K562 (cell line): ENCODE data around the gene CTPS1. TPM values are rescaled to one million over a fixed set of nuclear protein-coding genes. Genes with fewer than 3 reads are reported as not detected.

ENCODE experiments used
- ATF1 ChIP-seq, 2 experiments: fragments of 450-650 bp in 1 of 2; IDR thresholded peaks; 2 replicates each; pipeline ENCODE4 v1.6.1; 2016; ENCODE audit warnings: missing compliant biosample characterization in 1 of 2, missing genetic modification characterization in 1 of 2
- DPF2 ChIP-seq: fragments of 450-650 bp; IDR thresholded peaks from 2 replicates; pipeline ENCODE4 v1.6.1; 2016
- EGR1 ChIP-seq: fragments of 450-650 bp; conservative IDR thresholded peaks from 2 replicates; pipeline ENCODE4 v1.6.1; 2017; ENCODE audit warnings: mild to moderate bottlenecking
- FOXK2 ChIP-seq, 2 experiments: fragments of 450-650 bp; IDR thresholded peaks in 1 of 2; conservative IDR thresholded peaks in 1 of 2; 2 replicates each; pipeline ENCODE4 v1.6.1; 2016; ENCODE audit warnings: low read depth in 2 of 2, mild to moderate bottlenecking in 1 of 2
- HDAC3 ChIP-seq: fragments of 450-650 bp; IDR thresholded peaks from 2 replicates; pipeline ENCODE4 v1.6.1; 2018; ENCODE audit warnings: borderline replicate concordance, mild to moderate bottlenecking, moderate library complexity; ENCODE audit not compliant: partially characterized antibody
- JUNB ChIP-seq: fragments of 450-650 bp; formaldehyde crosslinking; conservative IDR thresholded peaks from 2 replicates; pipeline ENCODE4 v1.4.0; 2020; ENCODE audit warnings: mild to moderate bottlenecking
- KLF13 ChIP-seq: fragments of 450-650 bp; IDR thresholded peaks from 2 replicates; pipeline ENCODE4 v1.6.1; 2016; ENCODE audit warnings: missing genetic modification characterization, low read depth, mild to moderate bottlenecking, missing compliant biosample characterization, moderate library complexity, borderline replicate concordance
- MTA3 ChIP-seq: fragments of 450-650 bp; formaldehyde crosslinking; IDR thresholded peaks from 2 replicates; pipeline ENCODE4 v1.6.1; 2017; ENCODE audit warnings: mild to moderate bottlenecking, borderline replicate concordance
- NCOA4 ChIP-seq: fragments of 450-650 bp; IDR thresholded peaks from 2 replicates; pipeline ENCODE4 v1.6.1; 2018; ENCODE audit warnings: mild to moderate bottlenecking; ENCODE audit not compliant: partially characterized antibody
- NCOR1 ChIP-seq: fragments of 450-650 bp; IDR thresholded peaks from 2 replicates; pipeline ENCODE4 v1.6.1; 2016; ENCODE audit warnings: mild to moderate bottlenecking, moderate library complexity
- SMAD2 ChIP-seq: fragments of 150-350 bp; IDR thresholded peaks from 2 replicates; pipeline ENCODE4 v1.6.1; 2014; ENCODE audit warnings: low read depth, mild to moderate bottlenecking, low read length
- ZFX ChIP-seq: sonication (generic); formaldehyde crosslinking; IDR thresholded peaks from 2 replicates; pipeline ENCODE4 v1.8.0; 2022; ENCODE audit warnings: mild to moderate bottlenecking, missing genetic modification reagents, moderate library complexity
- polyA plus RNA-seq, 8 experiments: library from polyadenylated mRNA; depleted of rRNA in 4 of 8; stranded (reverse) in 5 of 8; unstranded in 3 of 8; fragments of >200 nt; fragmentation: Nextera tagmentation in 2 of 8; fragmentation: Illumina TruSeq in 1 of 8; extraction: Ambion mirVana in 2 of 8; extraction: Trizol in 1 of 8; gene quantifications; 2 replicates each; pipeline versions ENCODE4 v1.2.1 to v1.2.3, GENCODE V29; 2011 to 2014; ENCODE audit warnings: inconsistent platforms in 1 of 8, missing spikeins in 1 of 8
- total RNA-seq, 7 experiments: library from RNA; depleted of rRNA in 6 of 7; stranded (reverse); fragments of >200 nt in 6 of 7; fragmentation: Illumina TruSeq in 2 of 7; extraction: Trizol in 2 of 7; gene quantifications; 2 replicates each; pipeline versions ENCODE4 v1.2.1 to v1.2.3, GENCODE V29; 2011 to 2021; ENCODE audit warnings: low replicate concordance in 1 of 7
- TF ChIP-seq, protein P1 (sequence below), 3 experiments: fragments of 200-800 bp in 1 of 3; fragments of 250-450 bp in 1 of 3; fragments of 450-650 bp in 1 of 3; sonication (Bioruptor Pico) in 1 of 3; sonication (Bioruptor generic) in 1 of 3; formaldehyde crosslinking in 1 of 3; IDR thresholded peaks; 2 replicates each; pipeline versions ENCODE4 v1.6.1 to v1.8.0; 2016 to 2022; ENCODE audit warnings: mild to moderate bottlenecking in 2 of 3, missing genetic modification characterization in 2 of 3, missing compliant biosample characterization in 1 of 3, moderate library complexity in 1 of 3
- TF ChIP-seq, protein P2 (sequence below), 2 experiments: IDR thresholded peaks; 2 replicates each; pipeline ENCODE4 v1.6.1; 2011; ENCODE audit warnings: borderline replicate concordance in 1 of 2, control low read depth in 1 of 2, low read depth in 1 of 2, low read length in 1 of 2, mild to moderate bottlenecking in 1 of 2, mixed read lengths in 1 of 2, moderate library complexity in 1 of 2; ENCODE audit not compliant: insufficient read depth in 1 of 2, insufficient read length in 1 of 2, poor library complexity in 1 of 2, severe bottlenecking in 1 of 2; ENCODE audit errors: extremely low read depth in 1 of 2
- TF ChIP-seq, protein P3 (sequence below), 2 experiments: fragments of 450-650 bp; conservative IDR thresholded peaks; 2 replicates each; pipeline ENCODE4 v1.6.1; 2017; ENCODE audit warnings: mild to moderate bottlenecking in 2 of 2, moderate library complexity in 2 of 2
- TF ChIP-seq, protein P4 (sequence below): fragments of 250-450 bp; sonication (Bioruptor Pico); IDR thresholded peaks from 2 replicates; pipeline ENCODE4 v1.5.0; 2021
- TF ChIP-seq, protein P5 (sequence below): sonication (generic); formaldehyde crosslinking; IDR thresholded peaks from 2 replicates; pipeline ENCODE4 v1.8.0; 2022; ENCODE audit warnings: missing genetic modification reagents, mild to moderate bottlenecking, moderate library complexity, borderline replicate concordance

CTPS1 gene
- total and polyA plus RNA-seq, 9 of the 15 experiments (the other 6 are each of a cell fraction or from before 2014, with no cell fraction given): 44.4 to 164 (median 87.7) TPM

DNA sequence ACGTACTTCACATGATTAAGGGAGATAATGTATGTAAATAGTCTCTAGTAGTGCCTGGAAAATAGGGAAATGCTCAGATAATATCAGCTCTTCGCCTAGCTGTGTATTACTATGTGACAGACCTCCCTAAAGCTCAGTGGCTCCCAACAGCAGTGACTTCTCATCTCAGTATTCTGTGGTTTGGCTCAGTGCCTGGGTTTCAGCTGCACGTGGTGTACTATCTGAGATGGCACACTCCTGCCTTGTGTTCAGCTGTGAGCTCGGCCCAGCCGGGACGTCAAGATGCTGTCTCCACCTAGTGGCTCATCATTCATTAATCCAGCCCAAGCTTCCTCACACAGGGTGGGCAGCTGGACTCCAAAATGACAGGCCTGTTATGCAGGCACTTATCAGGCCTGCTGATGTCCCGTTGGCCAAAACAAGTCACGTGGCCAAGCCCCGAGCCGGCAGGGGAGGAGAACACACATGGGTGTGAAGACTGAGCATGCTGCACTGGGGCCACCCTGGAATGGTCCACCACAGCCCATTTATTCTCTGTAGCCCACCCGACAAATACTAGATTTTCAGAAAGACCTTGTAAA, 24.2 kb downstream of the CTPS1 start (continued):
- TF ChIP-seq JUNB (CRISPR knock-in tag) (no peak), SMAD2 (no peak), HDAC3 (peak; percentile 93), NCOR1 (peak; percentile 93), DPF2 (peak; percentile 97), NCOA4 (no peak), FOXK2 (conservative IDR thresholded peaks at IDR 0.05 in 1 of 2, IDR thresholded peaks at IDR 0.05 in 1 of 2; ENCODE audit: low read depth in 2 of 2) (peak; percentile 97 to 98), ATF1 (CRISPR knock-in tag; IDR thresholded peaks at IDR 0.05) (no peak), ATF1 (tag; IDR thresholded peaks at IDR 0.05) (peak; percentile 88), EGR1 (no peak; the same call in 1 of the 2 replicates), MTA3 (peak; percentile 92), KLF13 (tag) (0 out of 2 replicates have a peak, but pooled peaks have one; percentile 11), ZFX (peak; percentile 46; the same call in 1 of the 2 replicates)
- TF ChIP-seq, protein P1, sequence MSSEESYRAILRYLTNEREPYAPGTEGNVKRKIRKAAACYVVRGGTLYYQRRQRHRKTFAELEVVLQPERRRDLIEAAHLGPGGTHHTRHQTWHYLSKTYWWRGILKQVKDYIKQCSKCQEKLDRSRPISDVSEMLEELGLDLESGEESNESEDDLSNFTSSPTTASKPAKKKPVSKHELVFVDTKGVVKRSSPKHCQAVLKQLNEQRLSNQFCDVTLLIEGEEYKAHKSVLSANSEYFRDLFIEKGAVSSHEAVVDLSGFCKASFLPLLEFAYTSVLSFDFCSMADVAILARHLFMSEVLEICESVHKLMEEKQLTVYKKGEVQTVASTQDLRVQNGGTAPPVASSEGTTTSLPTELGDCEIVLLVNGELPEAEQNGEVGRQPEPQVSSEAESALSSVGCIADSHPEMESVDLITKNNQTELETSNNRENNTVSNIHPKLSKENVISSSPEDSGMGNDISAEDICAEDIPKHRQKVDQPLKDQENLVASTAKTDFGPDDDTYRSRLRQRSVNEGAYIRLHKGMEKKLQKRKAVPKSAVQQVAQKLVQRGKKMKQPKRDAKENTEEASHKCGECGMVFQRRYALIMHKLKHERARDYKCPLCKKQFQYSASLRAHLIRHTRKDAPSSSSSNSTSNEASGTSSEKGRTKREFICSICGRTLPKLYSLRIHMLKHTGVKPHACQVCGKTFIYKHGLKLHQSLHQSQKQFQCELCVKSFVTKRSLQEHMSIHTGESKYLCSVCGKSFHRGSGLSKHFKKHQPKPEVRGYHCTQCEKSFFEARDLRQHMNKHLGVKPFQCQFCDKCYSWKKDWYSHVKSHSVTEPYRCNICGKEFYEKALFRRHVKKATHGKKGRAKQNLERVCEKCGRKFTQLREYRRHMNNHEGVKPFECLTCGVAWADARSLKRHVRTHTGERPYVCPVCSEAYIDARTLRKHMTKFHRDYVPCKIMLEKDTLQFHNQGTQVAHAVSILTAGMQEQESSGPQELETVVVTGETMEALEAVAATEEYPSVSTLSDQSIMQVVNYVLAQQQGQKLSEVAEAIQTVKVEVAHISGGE (CRISPR knock-in tag; IDR thresholded peaks at IDR 0.05): peak in 1 of 3 experiments; percentile 55; a peak in 2 of 6 replicates
- TF ChIP-seq, protein P2, sequence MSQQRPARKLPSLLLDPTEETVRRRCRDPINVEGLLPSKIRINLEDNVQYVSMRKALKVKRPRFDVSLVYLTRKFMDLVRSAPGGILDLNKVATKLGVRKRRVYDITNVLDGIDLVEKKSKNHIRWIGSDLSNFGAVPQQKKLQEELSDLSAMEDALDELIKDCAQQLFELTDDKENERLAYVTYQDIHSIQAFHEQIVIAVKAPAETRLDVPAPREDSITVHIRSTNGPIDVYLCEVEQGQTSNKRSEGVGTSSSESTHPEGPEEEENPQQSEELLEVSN (IDR thresholded peaks at IDR 0.05; ENCODE audit: borderline replicate concordance in 1 of 2, extremely low read depth in 1 of 2, insufficient read depth in 1 of 2, insufficient read length in 1 of 2, low read depth in 1 of 2, low read length in 1 of 2, poor library complexity in 1 of 2, severe bottlenecking in 1 of 2): peak; percentile 84 to 88
- TF ChIP-seq, protein P3, sequence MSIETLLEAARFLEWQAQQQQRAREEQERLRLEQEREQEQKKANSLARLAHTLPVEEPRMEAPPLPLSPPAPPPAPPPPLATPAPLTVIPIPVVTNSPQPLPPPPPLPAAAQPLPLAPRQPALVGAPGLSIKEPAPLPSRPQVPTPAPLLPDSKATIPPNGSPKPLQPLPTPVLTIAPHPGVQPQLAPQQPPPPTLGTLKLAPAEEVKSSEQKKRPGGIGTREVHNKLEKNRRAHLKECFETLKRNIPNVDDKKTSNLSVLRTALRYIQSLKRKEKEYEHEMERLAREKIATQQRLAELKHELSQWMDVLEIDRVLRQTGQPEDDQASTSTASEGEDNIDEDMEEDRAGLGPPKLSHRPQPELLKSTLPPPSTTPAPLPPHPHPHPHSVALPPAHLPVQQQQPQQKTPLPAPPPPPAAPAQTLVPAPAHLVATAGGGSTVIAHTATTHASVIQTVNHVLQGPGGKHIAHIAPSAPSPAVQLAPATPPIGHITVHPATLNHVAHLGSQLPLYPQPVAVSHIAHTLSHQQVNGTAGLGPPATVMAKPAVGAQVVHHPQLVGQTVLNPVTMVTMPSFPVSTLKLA (conservative IDR thresholded peaks at IDR 0.05): peak; percentile 99 to 100
- TF ChIP-seq, protein P4, sequence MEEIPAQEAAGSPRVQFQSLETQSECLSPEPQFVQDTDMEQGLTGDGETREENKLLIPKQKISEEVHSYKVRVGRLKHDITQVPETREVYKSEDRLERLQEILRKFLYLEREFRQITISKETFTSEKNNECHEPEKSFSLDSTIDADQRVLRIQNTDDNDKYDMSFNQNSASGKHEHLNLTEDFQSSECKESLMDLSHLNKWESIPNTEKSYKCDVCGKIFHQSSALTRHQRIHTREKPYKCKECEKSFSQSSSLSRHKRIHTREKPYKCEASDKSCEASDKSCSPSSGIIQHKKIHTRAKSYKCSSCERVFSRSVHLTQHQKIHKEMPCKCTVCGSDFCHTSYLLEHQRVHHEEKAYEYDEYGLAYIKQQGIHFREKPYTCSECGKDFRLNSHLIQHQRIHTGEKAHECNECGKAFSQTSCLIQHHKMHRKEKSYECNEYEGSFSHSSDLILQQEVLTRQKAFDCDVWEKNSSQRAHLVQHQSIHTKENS (CRISPR knock-in tag): no peak
- TF ChIP-seq, protein P5, sequence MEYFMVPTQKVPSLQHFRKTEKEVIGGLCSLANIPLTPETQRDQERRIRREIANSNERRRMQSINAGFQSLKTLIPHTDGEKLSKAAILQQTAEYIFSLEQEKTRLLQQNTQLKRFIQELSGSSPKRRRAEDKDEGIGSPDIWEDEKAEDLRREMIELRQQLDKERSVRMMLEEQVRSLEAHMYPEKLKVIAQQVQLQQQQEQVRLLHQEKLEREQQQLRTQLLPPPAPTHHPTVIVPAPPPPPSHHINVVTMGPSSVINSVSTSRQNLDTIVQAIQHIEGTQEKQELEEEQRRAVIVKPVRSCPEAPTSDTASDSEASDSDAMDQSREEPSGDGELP (CRISPR knock-in tag): peak; percentile 100
